Suppressor macrophage (primary cell): ENCODE results near the gene ENDOV.

Source experiments
- DNase-seq, 4 experiments: peaks; one replicate each; pipeline ENCODE4 v3.0.0-alpha.2; 2020 to 2022
- total RNA-seq, 17 experiments: gene quantifications; one replicate each; lab custom pipeline; 2026; ENCODE audit warnings: mixed read lengths in 6 of 17, inconsistent platforms in 3 of 17; lab: John Stamatoyannopoulos, UW

Gene ENDOV
- total RNA-seq, result 3.5 to 13.5 (median 5.6) reads per million in 17 experiments

GRCh38 chr17:80414803-80415625 is at the start of gene ENDOV:
TSS of gene ENDOV (plus strand) at chr17:80415167. CDS start at chr17:80415195, 28 bp downstream.
- peak; percentile 95 to 99 (median 98) for DNase-seq

GRCh38 chr17:80365983-80366382 is 49.0 kb upstream of the ENDOV start:
- DNase-seq, result no peak

GRCh38 chr17:80367503-80367902 is 47.5 kb upstream of the ENDOV start:
- DNase-seq, result no peak

- no peak for DNase-seq
Observed at GRCh38 chr17:80371196-80371595, 43.8 kb upstream of the ENDOV start.

GRCh38 chr17:80372456-80372855 is 42.5 kb upstream of the ENDOV start:
- DNase-seq, result no peak

GRCh38 chr17:80372922-80373570 is 41.9 kb upstream of the ENDOV start:
- DNase-seq, result no peak

GRCh38 chr17:80374039-80374731 is 40.8 kb upstream of the ENDOV start:
- DNase-seq, result no peak

- DNase-seq, result peak in 3 of 4 experiments; percentile 36 to 52 (median 50)
Observed at GRCh38 chr17:80374732-80375585, 40.0 kb upstream of the ENDOV start.

- DNase-seq, result no peak
Observed at GRCh38 chr17:80376531-80376930, 38.4 kb upstream of the ENDOV start.

- DNase-seq, result no peak
Observed at GRCh38 chr17:80377798-80378197, 37.2 kb upstream of the ENDOV start.

GRCh38 chr17:80379348-80379747 is 35.6 kb upstream of the ENDOV start:
- no peak for DNase-seq

- no peak for DNase-seq
Observed at GRCh38 chr17:80380068-80380467, 34.9 kb upstream of the ENDOV start.

GRCh38 chr17:80380555-80381002 is 34.4 kb upstream of the ENDOV start:
- no peak for DNase-seq

GRCh38 chr17:80381416-80381923 is 33.5 kb upstream of the ENDOV start:
- no peak for DNase-seq

- DNase-seq, result no peak
Observed at GRCh38 chr17:80382446-80382845, 32.5 kb upstream of the ENDOV start.

GRCh38 chr17:80382956-80383355 is 32.0 kb upstream of the ENDOV start:
- DNase-seq, result no peak

GRCh38 chr17:80384078-80384960 is 30.6 kb upstream of the ENDOV start:
- DNase-seq, result no peak

- no peak for DNase-seq
Observed at GRCh38 chr17:80385046-80385445, 29.9 kb upstream of the ENDOV start.

GRCh38 chr17:80386341-80386740 is 28.6 kb upstream of the ENDOV start:
- DNase-seq, result no peak

GRCh38 chr17:80387071-80387470 is 27.9 kb upstream of the ENDOV start:
- DNase-seq, result no peak

- DNase-seq, result no peak
Observed at GRCh38 chr17:80388175-80388574, 26.8 kb upstream of the ENDOV start.
